BJ (cell line): ENCODE data around the gene DBNDD2. TPM values are rescaled to one million over a fixed set of nuclear protein-coding genes. Genes with fewer than 3 reads are reported as not detected.

Experiments used
- CTCF ChIA-PET: fragments of 350-600 bp; formaldehyde crosslinking; extraction: SDS; loops from one replicate; lab custom pipeline; 2021; ENCODE audit warnings: antibody characterized with exemption, inconsistent platforms; lab: Yijun Ruan, JAX
- POLR2A ChIA-PET: fragments of 300-600 bp; sonication (Branson Sonifier 250); formaldehyde crosslinking; extraction: SDS; loops from one replicate; lab custom pipeline; 2021; ENCODE audit warnings: antibody characterized with exemption; lab: Charles Lee
- DNase-seq: peaks from one replicate; pipeline ENCODE4 v3.0.0-alpha.2; 2011; ENCODE audit warnings: low read depth
- H3K27me3 ChIP-seq: 2 replicates; pipeline ENCODE4 v1.6.0; 2011; ENCODE audit warnings: low read length; ENCODE audit not compliant: control insufficient read depth, insufficient read depth
- H3K36me3 ChIP-seq: 2 replicates; pipeline ENCODE4 v1.5.1; 2011; ENCODE audit warnings: low read length; ENCODE audit not compliant: control insufficient read depth, insufficient read depth
- H3K4me3 ChIP-seq: 2 replicates; pipeline ENCODE4 v1.5.1; 2011; ENCODE audit warnings: low read depth, mild to moderate bottlenecking, control low read depth, low read length
- CTCF ChIP-seq: IDR thresholded peaks from 2 replicates; pipeline ENCODE4 v1.5.1; 2011; ENCODE audit warnings: low read depth, mild to moderate bottlenecking, control low read depth, inconsistent platforms, low read length, moderate library complexity; ENCODE audit not compliant: insufficient read depth
- polyA plus RNA-seq: library from polyadenylated mRNA; depleted of rRNA; stranded (reverse); fragments of >200 nt; gene quantifications from 2 replicates; pipeline ENCODE4 v1.2.3, GENCODE V29; 2011; rRNA removed
- small RNA-seq: library from RNA; depleted of rRNA; stranded (forward); fragments of <200 nt; gene quantifications from one replicate; pipeline ENCODE3, GENCODE V24; 2012; ENCODE audit warnings: low replicate concordance, low read depth; ENCODE audit not compliant: insufficient read length

DBNDD2 gene
- polyA plus RNA-seq, 1 experiment = 77.0 TPM

DNA sequence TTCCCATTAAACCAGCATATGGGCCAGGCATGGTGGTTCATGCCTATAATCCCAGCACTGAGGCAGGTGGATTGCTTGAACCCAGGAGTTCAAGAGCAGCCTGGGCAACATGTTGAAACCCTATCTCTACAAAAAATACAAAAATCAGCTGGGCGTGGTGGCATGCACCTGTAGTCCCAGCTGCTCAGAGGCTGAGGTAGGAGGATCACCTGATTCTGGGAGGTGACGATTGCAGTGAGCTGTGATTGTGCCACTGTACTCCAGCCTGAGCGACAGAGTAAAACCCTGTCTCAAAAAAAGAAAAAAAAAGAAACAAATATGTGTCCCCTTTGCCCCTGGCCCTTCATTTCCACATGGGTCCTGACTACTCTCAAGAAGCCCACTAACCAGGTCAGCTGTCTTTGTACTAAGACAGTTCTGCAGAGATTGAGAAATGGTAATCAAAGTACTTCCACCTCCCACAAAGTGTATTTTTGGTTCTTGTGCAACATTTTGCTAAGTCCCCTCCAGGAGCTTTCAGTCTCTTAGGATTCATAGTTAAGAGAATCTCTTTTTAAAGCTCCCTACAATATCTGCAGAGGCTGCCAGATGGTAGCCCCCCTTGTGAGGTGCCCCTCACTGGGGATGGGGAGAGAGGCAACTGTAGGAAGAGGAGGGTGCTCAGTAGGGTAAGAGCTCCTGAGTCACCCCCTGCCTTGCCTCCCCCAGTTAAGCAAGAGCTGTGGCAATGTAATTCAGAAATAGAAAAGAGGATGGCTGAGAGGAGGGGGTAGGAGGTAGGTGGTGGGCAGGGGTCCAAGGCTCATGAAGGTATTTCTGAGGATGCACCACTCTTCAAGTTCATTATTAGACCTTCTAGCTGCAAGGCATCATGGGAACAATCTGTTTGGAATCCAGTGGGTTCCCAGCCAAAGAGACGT, 44.9 kb downstream of the DBNDD2 start:
- H3K36me3 ChIP-seq = no peaks in the 10 kb centered on the region
- DNase-seq = no peak
- peaks cover 7% of the 10 kb centered on the region for H3K27me3 ChIP-seq
- ChIA-PET CTCF (interaction anchor here (0.5 to 4.6 kb wide), 12 partner anchors 10 to 529 kb away, joined by 3 to 20 read pairs (median 3); no protein-coding TSS in a partner anchor), POLR2A (no interaction called here)
- no peak overlapping the region for H3K4me3 ChIP-seq
- no peak for TF ChIP-seq CTCF

GRCh38 chr20:45456632-45457031, 48.5 kb downstream of the DBNDD2 start:
- peaks cover 15% of the 10 kb centered on the region for H3K27me3 ChIP-seq
- no peaks in the 10 kb centered on the region for H3K36me3 ChIP-seq
- POLR2A ChIA-PET = no interaction called here
- H3K4me3 ChIP-seq = no peak overlapping the region
- DNase-seq = no peak
- 0 out of 2 replicates have a peak, but pooled peaks have one; percentile 17 for TF ChIP-seq CTCF
- CTCF ChIA-PET = interaction anchor here (0.7 to 4.6 kb wide), 6 partner anchors 19 to 315 kb away, joined by 3 to 20 read pairs (median 8); no protein-coding TSS in a partner anchor

DNA sequence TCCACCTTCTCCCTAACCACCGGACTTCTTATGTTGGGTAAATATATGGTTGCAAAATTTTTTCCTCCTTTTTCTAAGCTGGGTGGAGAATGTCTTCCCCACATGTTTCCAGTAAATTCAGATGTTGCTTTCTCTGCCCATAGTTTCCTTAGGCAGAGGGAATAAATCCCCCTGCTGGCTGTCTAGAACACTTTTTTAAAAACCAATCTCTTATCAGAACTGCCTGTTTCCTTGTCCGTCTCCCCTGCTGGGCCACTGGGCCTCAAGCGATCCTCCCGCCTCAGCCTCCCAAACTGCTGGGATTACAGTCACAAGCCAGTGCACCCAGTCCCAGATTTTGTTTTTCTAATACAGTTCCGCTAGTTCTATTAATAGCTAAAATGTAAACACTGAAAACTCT, 51.5 kb downstream of the DBNDD2 start:
- Histone ChIP-seq H3K36me3 (no peaks in the 10 kb centered on the region), H3K27me3 (peaks cover 11% of the 10 kb centered on the region), H3K4me3 (no peak overlapping the region)
- POLR2A ChIA-PET = no interaction called here
- TF ChIP-seq CTCF = peak; percentile 15; the same call in 1 of the 2 replicates
- DNase-seq = no peak
- CTCF ChIA-PET = interaction anchor here (0.7 to 1.3 kb wide), 2 partner anchors 11 to 166 kb away, joined by 3 read pairs; no protein-coding TSS in a partner anchor

Small RNA genes within 50 kb of the gene (small RNA-seq; reads per million reads assigned to genes)
- not detected for gene MIR6812

Other genes starting within 250 kb of the DBNDD2 start
- not detected in 2 replicates for gene PI3, start 233.4 kb upstream of the DBNDD2 start, polyA plus RNA-seq
- not detected in 2 replicates for gene SEMG1, start 201.3 kb upstream of the DBNDD2 start, polyA plus RNA-seq
- not detected in 2 replicates for gene SEMG2, start 186.9 kb upstream of the DBNDD2 start, polyA plus RNA-seq
- 0.21 TPM in 1 of 2 replicates, not detected in the other for gene SLPI, start 153.7 kb upstream of the DBNDD2 start, polyA plus RNA-seq
- gene RBPJL, start 101.4 kb upstream of the DBNDD2 start, polyA plus RNA-seq = not detected in 2 replicates
- gene MATN4, start 100.0 kb upstream of the DBNDD2 start, polyA plus RNA-seq = 0.05 and 0.06 TPM in 2 replicates
- 147 and 153 TPM in 2 replicates for gene SDC4, start 59.9 kb upstream of the DBNDD2 start, polyA plus RNA-seq
- gene SYS1, start 45.1 kb upstream of the DBNDD2 start, polyA plus RNA-seq = 38.8 and 71.4 TPM in 2 replicates
- gene TP53TG5, start 30.0 kb upstream of the DBNDD2 start, polyA plus RNA-seq = not detected in 2 replicates
- 135 and 236 TPM in 2 replicates for gene PIGT, start 7.9 kb downstream of the DBNDD2 start, polyA plus RNA-seq
- not detected in 2 replicates for gene WFDC2, start 61.5 kb downstream of the DBNDD2 start, polyA plus RNA-seq
- gene SPINT3, start 107.3 kb downstream of the DBNDD2 start, polyA plus RNA-seq = not detected in 2 replicates
- not detected in 2 replicates for gene WFDC6, start 131.2 kb downstream of the DBNDD2 start, polyA plus RNA-seq
- not detected in 2 replicates for gene EPPIN, start 139.1 kb downstream of the DBNDD2 start, polyA plus RNA-seq
- not detected in 2 replicates for gene WFDC8, start 171.0 kb downstream of the DBNDD2 start, polyA plus RNA-seq
- gene WFDC10A, start 221.4 kb downstream of the DBNDD2 start, polyA plus RNA-seq = not detected in 2 replicates
- gene WFDC9, start 223.0 kb downstream of the DBNDD2 start, polyA plus RNA-seq = not detected in 2 replicates